ENCODE results near the gene TAC3.
A peak's percentile ranks its signal among the peaks of the same experiment; 100 is the strongest.
"Not testable (repeated sequence)": the region's sequence is repeated elsewhere in the genome, so short reads cannot be mapped to it uniquely, and the experiment has no call there.

The TAC3 gene

GRCh38 chr12:56980941-56981530 is 35.3 kb downstream of the TAC3 start:
- no peak for DNase-seq

DNA sequence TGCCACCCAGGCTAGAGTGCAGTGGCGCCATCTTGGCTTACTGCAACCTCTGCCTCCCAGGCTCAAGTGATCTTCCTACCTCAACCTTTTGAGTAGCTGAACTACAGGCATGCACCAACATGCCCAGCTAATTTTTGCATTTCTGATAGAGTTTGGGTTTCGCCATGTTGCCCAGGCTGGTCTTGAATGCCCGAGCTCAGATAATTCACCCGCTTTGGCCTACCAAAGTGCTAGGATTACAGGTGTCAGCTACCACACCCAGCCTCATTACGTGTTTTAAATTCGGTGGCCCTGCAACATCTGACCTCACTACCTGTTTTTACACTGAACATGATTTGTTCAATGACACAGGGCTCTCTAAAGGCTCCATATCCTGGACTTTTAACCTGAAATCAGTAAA is 36.1 kb downstream of the TAC3 start:
- no peak for DNase-seq

DNA sequence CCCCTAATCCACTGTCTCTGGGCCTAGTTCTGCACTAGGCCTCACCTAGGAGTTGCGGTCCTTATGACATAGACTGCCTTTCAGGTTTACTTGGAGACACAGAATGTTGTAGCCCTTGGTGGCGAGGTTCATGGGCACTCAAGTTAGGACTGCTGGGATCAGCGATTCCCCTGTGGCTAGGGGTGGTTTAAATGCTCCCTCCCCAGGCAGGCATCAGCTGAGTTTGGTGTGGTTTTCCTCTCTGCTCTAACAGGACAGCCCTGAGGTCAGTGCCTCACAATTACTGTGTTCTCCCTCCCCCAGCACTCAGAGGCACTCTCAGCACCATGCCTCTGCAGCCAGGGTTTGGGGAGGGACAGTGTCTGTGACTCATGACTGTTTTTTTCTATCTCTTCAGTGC is 36.7 kb downstream of the TAC3 start:
- DNase-seq, result peak in 3 of 4 experiments; percentile 18 to 26 (median 22)

GRCh38 chr12:56978397-56979138 is 37.8 kb downstream of the TAC3 start:
- DNase-seq, result peak; percentile 28 to 55 (median 48)

DNA sequence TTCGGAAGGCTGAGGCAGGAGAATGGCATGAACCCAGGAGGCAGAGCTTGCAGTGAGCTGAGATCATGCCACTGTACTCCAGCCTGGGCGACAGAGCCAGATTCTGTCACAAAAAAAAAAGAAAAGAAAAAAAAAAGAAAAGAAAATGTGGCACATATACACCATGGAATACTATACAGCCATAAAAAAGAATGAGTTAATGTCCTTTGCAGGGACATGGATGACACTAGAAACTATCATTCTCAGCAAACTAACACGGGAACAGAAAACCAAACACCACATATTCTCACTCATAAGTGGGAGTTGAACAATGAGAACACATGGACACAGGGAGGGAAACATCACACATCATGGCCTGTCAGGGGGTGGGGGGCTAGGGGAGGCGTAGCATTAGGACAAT is 39.0 kb downstream of the TAC3 start:
- DNase-seq, result not testable (repeated sequence)

- DNase-seq, result not testable (repeated sequence)
These were observed 42.1 kb downstream of the TAC3 start for GRCh38 chr12:56974224-56974623.

GRCh38 chr12:56968910-56969309 is 47.4 kb downstream of the TAC3 start:
- not testable (repeated sequence) for DNase-seq

GRCh38 chr12:56965997-56966642 is 50.2 kb downstream of the TAC3 start:
- not testable (repeated sequence) for DNase-seq

DNA sequence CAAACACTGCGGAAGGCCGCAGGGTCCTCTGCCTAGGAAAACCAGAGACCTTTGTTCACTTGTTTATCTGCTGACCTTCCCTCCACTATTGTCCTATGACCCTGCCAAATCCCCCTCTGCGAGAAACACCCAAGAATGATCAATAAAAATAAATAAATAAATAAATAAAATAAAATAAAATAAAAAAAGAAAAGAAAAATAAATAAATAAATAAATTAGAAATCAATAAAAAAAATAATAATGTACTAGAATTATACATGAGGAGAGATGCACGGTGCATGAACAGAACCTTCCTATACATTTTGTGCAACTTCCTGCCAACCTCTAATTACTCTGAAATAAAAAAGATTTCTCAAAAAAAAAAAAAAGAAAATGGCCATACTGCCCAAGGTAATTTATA is 51.2 kb downstream of the TAC3 start:
- not testable (repeated sequence) for DNase-seq

- not testable (repeated sequence) for DNase-seq
These were observed 52.8 kb downstream of the TAC3 start for GRCh38 chr12:56963557-56963956.

GRCh38 chr12:56962247-56962646 is 54.1 kb downstream of the TAC3 start:
- DNase-seq, result peak in 1 of 4 experiments; percentile 23

All from suppressor macrophage (primary cell).